Brain microvascular endothelial cell (primary cell): ENCODE measurements around the gene INSRR.

Experiments
- DNase-seq: peaks from one replicate; pipeline ENCODE4 v3.0.0-alpha.2; 2020
- H3K27ac ChIP-seq: fragments of 250-450 bp; sonication (Bioruptor Pico); 2 replicates; pipeline ENCODE4 v1.5.1; 2020; ENCODE audit warnings: mild to moderate bottlenecking, moderate library complexity
- H3K27me3 ChIP-seq: fragments of 250-450 bp; sonication (Bioruptor Pico); replicated peaks from 2 replicates; pipeline ENCODE4 v1.5.1; 2020; ENCODE audit warnings: mild to moderate bottlenecking
- H3K36me3 ChIP-seq: fragments of 250-450 bp; sonication (Bioruptor Pico); replicated peaks from 2 replicates; pipeline ENCODE4 v1.5.1; 2020; ENCODE audit warnings: mild to moderate bottlenecking
- H3K4me3 ChIP-seq: 2 replicates; pipeline ENCODE4 v1.5.1; 2011; ENCODE audit warnings: low read depth, mild to moderate bottlenecking, control low read depth, low read length, moderate library complexity
- in situ Hi-C: cut with HindIII; loops from 2 replicates; pipeline ENCODE4 v1.10.0; 2017; ENCODE audit warnings: low sequenced_read_pairs, low pct_ligation_motif_present
- TF ChIP-seq, protein P1 (sequence below): IDR thresholded peaks from 2 replicates; pipeline ENCODE4 v1.5.1; 2011; ENCODE audit warnings: low read depth, mild to moderate bottlenecking, moderate library complexity, low read length, control low read depth, inconsistent platforms; ENCODE audit errors: missing control alignments

INSRR gene

DNA sequence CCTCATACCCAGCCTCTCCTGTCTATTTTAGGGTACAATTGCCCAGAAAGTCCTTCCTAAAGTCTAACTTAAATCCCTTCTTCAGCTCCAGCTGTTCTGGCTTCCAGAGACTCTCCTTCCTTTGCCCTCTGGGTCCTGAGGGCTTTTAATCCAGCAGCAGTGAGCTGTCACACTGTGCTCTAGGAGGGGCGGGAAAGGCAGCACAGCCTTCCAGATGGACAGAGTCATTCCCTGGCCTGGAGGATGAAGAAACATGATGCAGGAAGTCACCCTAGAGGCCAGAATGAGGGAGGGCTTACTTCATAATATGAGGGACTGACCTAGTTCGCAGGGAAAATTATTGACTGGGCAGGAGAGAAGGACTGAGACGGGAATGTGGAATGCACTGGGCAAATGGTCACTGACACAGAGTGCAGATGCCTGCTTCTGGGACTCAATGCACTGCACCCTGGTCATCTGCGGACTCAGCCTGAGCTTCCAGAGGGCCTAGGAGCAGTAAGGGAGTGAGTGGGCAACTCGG is 43.5 kb downstream of the INSRR start:
- TF ChIP-seq, protein P1, sequence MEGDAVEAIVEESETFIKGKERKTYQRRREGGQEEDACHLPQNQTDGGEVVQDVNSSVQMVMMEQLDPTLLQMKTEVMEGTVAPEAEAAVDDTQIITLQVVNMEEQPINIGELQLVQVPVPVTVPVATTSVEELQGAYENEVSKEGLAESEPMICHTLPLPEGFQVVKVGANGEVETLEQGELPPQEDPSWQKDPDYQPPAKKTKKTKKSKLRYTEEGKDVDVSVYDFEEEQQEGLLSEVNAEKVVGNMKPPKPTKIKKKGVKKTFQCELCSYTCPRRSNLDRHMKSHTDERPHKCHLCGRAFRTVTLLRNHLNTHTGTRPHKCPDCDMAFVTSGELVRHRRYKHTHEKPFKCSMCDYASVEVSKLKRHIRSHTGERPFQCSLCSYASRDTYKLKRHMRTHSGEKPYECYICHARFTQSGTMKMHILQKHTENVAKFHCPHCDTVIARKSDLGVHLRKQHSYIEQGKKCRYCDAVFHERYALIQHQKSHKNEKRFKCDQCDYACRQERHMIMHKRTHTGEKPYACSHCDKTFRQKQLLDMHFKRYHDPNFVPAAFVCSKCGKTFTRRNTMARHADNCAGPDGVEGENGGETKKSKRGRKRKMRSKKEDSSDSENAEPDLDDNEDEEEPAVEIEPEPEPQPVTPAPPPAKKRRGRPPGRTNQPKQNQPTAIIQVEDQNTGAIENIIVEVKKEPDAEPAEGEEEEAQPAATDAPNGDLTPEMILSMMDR = peak; percentile 36
- Histone ChIP-seq H3K27me3 (no peaks in the 10 kb centered on the region), H3K27ac (no peak overlapping the region), H3K36me3 (no peaks in the 10 kb centered on the region), H3K4me3 (no peak overlapping the region)
- in situ Hi-C loops = no loop called here
- peak; percentile 66 for DNase-seq

DNA sequence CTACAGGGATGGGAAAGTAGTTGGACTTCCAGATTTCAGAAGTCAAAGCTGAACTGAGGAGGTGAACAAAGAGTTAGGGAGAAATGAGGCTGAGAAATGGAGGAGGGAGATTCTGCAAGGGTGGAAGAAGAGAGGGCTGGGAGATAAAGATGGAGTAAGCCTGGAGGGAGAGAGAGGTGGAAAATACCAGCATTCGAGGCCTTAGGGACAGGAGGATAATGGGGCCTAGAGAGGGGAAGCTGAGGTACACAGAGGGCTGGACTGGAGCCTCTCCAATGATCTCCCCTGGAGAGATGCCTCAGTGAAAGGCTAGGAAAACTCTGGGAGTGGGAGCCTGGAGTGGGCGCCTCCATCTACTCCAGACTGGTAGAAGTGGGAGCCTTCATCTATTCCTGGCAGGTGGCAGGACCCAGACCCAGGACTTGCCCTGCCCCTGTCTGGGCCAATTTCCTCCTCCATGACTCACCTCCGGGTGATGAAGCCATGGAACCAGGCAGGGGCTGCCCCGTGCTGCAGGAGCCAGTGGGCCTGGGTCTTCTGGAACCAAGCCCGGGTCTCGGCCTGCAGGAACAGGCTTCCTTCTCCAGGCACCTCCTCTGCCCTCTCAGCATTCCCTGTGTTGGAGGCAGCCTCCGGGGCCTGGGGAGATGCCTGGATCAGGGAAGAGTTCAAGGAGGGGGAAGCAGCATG is 44.2 kb downstream of the INSRR start:
- Histone ChIP-seq H3K27me3 (no peaks in the 10 kb centered on the region), H3K27ac (no peak overlapping the region), H3K4me3 (no peak overlapping the region), H3K36me3 (no peaks in the 10 kb centered on the region)
- TF ChIP-seq, protein P1 = no peak
- DNase-seq = no peak
- in situ Hi-C loops = no loop called here

DNA sequence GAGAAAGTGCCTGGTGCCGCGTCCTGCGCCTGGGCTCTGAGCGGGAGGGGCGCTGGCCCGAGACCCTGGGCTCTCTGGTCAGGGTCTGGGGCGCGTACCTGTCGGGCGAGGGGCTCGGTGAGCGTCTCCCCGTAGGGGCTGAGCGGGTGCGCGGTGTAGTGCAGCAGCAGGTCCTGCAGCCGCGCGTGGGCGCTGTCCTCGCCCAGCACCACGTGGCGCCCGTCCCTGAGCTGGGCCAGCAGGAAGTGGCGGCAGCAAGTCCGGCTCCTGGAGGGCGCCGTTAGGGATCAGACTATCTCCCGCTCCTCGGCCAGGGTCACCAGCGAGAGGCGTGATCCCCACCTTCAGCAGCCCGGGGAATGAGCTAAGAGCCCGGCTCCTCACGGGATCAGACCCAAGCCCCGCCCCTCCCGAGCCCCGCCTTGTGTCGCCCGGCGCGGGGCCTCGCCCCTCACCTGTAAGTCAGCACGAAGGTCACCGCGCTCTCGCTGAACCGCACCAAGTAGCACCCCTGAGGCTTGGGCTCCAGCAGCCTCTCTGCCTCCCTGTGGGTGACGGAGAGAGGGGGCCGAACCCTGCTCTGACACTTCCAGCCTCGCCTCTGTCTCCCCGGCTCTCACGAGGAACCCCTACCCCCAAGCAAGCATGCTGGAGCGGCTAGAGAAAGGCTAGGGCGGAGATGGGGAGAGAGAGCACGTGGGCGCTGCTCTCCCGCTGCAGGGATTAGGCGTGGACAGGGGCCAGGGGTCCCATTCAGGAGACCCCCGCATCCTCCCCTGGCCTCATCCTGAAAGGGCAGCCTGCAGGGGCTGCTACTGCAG is 45.0 kb downstream of the INSRR start:
- in situ Hi-C loops = no loop called here
- TF ChIP-seq, protein P1 = peak; percentile 63
- no peak for DNase-seq
- Histone ChIP-seq H3K27ac (no peak overlapping the region), H3K27me3 (no peaks in the 10 kb centered on the region), H3K36me3 (no peaks in the 10 kb centered on the region), H3K4me3 (peak overlapping the region; percentile 48)

DNA sequence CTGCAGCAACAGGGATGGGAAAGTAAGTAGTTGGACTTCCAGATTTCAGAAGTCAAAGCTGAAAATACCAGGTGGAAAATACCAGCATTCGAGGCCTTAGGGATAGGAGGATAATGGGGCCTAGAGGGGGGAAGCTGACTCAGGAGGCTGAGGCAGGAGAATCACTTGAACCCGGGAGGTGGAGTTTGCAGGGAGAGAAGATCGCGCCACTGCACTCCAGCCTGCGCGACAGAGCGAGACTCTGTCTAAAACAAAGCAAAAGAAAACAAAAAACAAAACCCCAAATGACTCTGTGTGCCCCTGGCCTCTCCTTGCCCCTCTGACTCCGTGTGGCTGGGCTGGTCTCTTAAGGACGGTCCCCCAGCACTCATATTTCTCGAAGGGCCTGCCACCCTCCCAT is 45.6 kb downstream of the INSRR start:
- Histone ChIP-seq H3K4me3 (peak overlapping the region; percentile 48), H3K36me3 (no peaks in the 10 kb centered on the region), H3K27me3 (no peaks in the 10 kb centered on the region), H3K27ac (no peak overlapping the region)
- TF ChIP-seq, protein P1 = no peak
- in situ Hi-C loops = no loop called here
- DNase-seq = no peak

DNA sequence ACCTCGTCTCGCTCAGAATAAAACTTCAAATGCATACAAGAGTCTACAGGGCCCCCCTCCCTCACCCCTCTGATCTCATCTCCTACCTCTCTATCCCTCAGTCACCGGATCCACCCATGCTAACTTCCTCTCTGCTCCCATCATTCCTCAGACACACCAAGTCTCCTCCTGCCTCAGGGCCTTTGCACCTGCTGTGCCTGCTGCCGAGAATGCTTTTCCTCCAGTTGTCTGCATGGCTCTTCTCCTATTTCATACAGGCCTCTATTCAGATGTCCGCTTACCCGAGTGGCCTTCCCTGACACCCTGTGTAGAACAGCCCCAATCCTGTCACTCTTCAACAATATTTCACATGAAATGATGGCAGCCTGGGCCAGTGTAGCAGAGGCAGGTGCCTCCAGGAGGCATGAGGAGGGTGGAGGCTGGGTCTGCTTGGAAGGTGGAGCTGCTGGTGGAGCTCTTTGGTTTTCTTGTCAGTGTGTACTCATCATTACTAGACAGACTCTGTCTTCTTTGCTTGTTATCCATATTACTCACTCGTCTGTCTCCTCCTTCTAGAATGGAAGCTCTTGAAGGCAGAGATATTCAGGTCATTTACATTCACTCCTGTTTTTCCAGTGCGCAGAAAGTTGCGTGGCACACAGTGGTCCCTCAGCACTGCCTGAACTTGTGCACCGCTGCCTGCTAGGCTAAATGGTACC is 46.5 kb downstream of the INSRR start:
- no peak overlapping the region for H3K4me3 ChIP-seq

More for the DNA sequence above, 46.5 kb downstream of the INSRR start:
- in situ Hi-C loops = no loop called here
- H3K27ac ChIP-seq = no peak overlapping the region
- H3K36me3 ChIP-seq = no peaks in the 10 kb centered on the region
- no peak for DNase-seq
- no peaks in the 10 kb centered on the region for H3K27me3 ChIP-seq
- TF ChIP-seq, protein P1 = no peak
